HEK293T (cell line): ENCODE results near the gene DGKD.

ENCODE experiments used
- ELF4 ChIP-seq: fragments of 450-650 bp; IDR thresholded peaks from 2 replicates; pipeline ENCODE4 v1.6.1; 2017; ENCODE audit warnings: antibody characterized with exemption
- FOXA1 ChIP-seq: fragments of 450-650 bp; IDR thresholded peaks from 2 replicates; pipeline ENCODE4 v1.6.1; 2016; ENCODE audit warnings: mild to moderate bottlenecking
- L3MBTL2 ChIP-seq: fragments of 450-650 bp; conservative IDR thresholded peaks from 2 replicates; pipeline ENCODE4 v1.6.1; 2016; ENCODE audit warnings: mild to moderate bottlenecking
- ZNF384 ChIP-seq: fragments of 450-650 bp; IDR thresholded peaks from 2 replicates; pipeline ENCODE4 v1.6.1; 2016

DNA sequence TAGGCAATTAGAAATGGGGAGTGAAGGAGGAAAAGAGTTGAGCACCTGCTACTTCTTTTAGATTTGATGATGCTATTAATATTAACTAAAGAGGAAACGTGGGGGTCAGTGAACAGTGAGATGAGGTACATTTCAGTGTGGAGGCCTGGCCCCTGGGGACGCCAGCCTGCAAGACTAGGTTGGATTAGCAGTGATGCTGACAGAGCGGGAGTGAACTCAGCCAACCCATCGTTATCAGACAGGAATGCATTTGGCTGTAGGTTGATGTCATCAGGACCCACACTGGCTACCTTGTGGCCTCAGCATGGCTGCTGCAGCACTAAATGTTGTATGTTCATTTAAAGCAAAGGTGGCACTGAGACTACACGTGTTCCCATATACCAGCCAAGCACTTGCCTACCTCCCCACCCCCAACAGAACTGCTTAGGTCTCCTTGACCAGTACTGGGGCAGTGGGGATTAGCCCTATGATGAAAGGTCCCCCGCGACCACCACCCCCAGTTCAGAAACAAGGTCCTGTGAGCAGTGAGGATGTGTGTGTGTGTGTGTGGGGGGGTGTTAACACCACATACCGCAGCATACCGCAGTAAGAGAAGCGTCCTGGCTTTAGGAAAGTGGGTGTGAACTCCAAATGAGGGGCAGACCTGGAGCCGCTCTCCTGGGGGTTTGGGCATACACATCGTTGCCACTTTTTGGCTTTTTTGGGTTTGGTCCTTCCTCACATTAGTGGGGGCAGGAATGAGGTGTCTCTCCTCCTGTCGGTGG lies 26.0 kb downstream of the DGKD start:
- TF ChIP-seq ELF4 (no peak), FOXA1 (no peak), ZNF384 (no peak), L3MBTL2 (no peak)
